NCI-H128 (cell line): ENCODE results near the gene TRIM62.
"Not testable (repeated sequence)": the region's sequence is repeated elsewhere in the genome, so short reads cannot be mapped to it uniquely, and the experiment has no call there.

Source experiments
- DNase-seq: peaks from one replicate; lab custom pipeline; 2025; ENCODE audit not compliant: unreplicated experiment; lab: John Stamatoyannopoulos, UW

The TRIM62 gene

GRCh38 chr1:33140153-33141149 is 41.4 kb downstream of the TRIM62 start:
- no peak for DNase-seq

GRCh38 chr1:33137800-33138199 is 44.0 kb downstream of the TRIM62 start:
- DNase-seq = peak; percentile 39

DNA sequence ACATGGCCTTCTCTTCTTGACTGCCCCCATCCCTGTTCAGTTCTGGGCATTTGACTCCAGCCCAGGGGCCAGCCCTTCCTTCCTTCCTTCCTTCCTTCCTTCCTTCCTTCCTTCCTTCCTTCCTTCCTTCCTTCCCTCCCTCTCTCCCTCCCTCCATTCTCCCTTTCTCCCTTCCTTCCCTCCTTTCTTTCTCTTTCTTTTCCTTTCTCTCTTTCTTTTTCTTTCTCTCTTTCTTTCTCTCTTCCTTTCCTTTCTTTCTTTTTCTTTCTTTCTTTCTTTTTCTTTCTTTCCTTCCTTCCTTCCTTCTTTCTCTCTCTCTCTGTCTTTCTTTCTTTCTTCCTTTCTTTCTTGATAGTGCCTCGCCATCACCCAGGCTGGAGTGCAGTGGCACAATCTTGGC is 45.8 kb downstream of the TRIM62 start:
- not testable (repeated sequence) for DNase-seq

- DNase-seq = no peak
Observed at GRCh38 chr1:33133478-33134105, 48.3 kb downstream of the TRIM62 start.

GRCh38 chr1:33132549-33132948 is 49.3 kb downstream of the TRIM62 start:
- DNase-seq = no peak

GRCh38 chr1:33131191-33131590 is 50.7 kb downstream of the TRIM62 start:
- DNase-seq = no peak

GRCh38 chr1:33130297-33130696 is 51.5 kb downstream of the TRIM62 start:
- no peak for DNase-seq

GRCh38 chr1:33128781-33129180 is 53.1 kb downstream of the TRIM62 start:
- no peak for DNase-seq

DNA sequence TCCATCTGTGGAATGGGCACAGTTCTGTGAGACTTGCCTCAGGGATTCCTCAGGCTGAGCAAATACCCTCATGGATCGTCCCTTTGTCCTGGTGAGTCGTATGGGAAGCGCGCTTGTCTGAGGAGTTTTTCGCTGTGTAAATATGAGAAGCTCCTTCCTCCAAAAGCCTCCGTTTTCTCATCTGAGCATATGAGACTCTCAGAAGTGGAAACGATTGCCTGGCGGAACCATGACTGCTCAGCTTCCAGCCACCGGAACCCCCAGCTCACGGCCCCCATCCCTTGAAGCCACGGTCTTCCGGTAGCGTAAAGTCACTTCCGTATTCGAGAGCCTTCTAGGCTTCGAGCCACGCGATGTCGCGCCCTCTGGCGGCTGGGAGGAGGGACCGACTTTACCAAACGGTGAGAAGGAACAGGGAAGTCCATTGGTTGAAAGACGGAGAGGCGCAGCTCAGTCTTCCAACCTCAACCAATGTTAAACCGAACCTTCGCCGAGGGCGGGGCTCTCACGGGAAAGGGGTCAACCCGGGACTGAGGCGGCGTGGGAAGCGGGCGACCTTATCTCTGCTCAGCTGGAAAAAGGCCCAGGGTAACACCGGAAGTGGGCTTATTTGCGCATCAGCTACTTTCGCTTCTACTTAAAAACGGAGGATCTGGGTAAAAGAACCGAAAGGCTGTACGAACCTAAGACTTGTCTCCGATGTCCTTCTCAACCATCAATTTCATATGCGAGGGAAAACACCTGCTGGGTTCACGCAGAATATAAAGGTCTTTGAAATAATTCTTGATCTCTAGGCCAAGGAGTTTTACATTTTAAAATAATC is 54.6 kb downstream of the TRIM62 start:
- peak; percentile 98 for DNase-seq

DNA sequence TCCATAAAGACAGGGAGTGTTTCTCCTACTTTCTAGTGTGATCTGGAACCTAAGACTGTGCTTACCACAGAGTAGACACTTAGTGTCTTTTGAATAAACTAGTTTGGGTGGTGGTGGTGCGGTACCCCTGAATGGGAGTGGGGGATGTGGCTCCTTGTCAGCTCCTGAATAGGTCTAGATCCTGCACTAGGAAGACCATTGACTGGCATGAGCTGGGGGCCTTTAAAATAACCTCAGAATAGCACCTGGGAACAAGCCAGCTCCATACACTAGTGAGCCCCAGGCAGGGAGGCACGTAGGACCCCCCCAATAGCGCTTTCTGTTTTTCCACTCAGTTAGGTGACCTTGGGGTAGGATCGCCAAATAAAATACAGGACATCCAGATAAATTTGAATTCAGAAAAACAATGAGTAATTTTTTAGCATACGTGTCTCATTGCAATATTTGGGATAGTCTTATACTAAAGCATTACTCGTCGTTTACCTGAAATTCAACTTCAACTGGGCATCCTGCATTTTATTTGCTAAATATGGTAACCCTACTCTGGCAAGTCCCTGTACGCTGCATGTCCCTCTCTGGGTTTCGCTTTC is 55.3 kb downstream of the TRIM62 start:
- no peak for DNase-seq

DNA sequence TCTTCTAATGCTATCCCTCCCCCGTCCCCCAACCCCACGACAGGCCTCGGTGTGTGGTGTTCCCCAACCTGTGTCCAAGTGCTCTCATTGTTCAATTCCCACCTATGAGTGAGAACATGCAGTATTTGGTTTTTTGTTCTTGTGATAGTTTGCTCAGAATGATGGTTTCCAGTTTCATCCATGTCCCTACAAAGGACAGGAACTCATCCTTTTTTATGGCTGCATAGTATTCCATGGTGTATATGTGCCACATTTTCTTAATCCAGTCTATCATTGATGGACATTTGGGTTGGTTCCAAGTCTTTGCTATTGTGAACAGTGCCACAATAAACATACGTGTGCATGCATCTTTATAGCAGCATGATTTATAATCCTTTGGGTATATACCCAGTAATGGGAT is 57.2 kb downstream of the TRIM62 start:
- DNase-seq = not testable (repeated sequence)

GRCh38 chr1:33123266-33123665 is 58.6 kb downstream of the TRIM62 start:
- no peak for DNase-seq

- DNase-seq = no peak
Observed at GRCh38 chr1:33122483-33123178, 59.2 kb downstream of the TRIM62 start.

- no peak for DNase-seq
Observed at GRCh38 chr1:33121728-33122127, 60.1 kb downstream of the TRIM62 start.

GRCh38 chr1:33120436-33121231 is 61.2 kb downstream of the TRIM62 start:
- no peak for DNase-seq

- no peak for DNase-seq
Observed at GRCh38 chr1:33119532-33120217, 62.2 kb downstream of the TRIM62 start.

- DNase-seq = no peak
Observed at GRCh38 chr1:33119050-33119449, 62.8 kb downstream of the TRIM62 start.

- no peak for DNase-seq
Observed at GRCh38 chr1:33118274-33118673, 63.6 kb downstream of the TRIM62 start.
